Astrocyte (in vitro differentiated cells and primary cell): ENCODE measurements around the gene LIMK1.

Experiments used
- CTCF ChIP-seq: IDR thresholded peaks from 2 replicates; pipeline ENCODE4 v1.5.1; 2011; ENCODE audit warnings: low read depth, mild to moderate bottlenecking, inconsistent platforms, low read length, moderate library complexity; ENCODE audit not compliant: insufficient read depth
- EZH2 ChIP-seq: IDR thresholded peaks from 2 replicates; pipeline ENCODE4 v1.6.1; 2012; ENCODE audit warnings: mild to moderate bottlenecking, low read length, inconsistent platforms; ENCODE audit not compliant: insufficient read depth

GRCh38 chr7:74165867-74166593 is 82.4 kb downstream of the LIMK1 start:
- TF ChIP-seq CTCF (no peak), EZH2 (no peak)
